GM18951 (cell line): ENCODE measurements around the gene EAF1.
"Not testable (repeated sequence)": the region's sequence is repeated elsewhere in the genome, so short reads cannot be mapped to it uniquely, and the experiment has no call there.

Source experiments
- POLR2A ChIP-seq: IDR thresholded peaks from 4 replicates; pipeline ENCODE4 v1.6.1; 2011; ENCODE audit warnings: mild to moderate bottlenecking; ENCODE audit not compliant: insufficient read length, insufficient read depth; ENCODE audit errors: extremely low read depth
- in situ Hi-C: fragments of 300-500 bp; cut with MboI; formaldehyde crosslinking; loops from one replicate; pipeline ENCODE4 v1.12.0; 2022; ENCODE audit warnings: low sequenced_read_pairs, mixed read lengths, inconsistent platforms; ENCODE audit not compliant: unreplicated experiment

Gene EAF1

GRCh38 chr3:15465876-15466585 is 38.6 kb downstream of the EAF1 start:
- TF ChIP-seq POLR2A, result no peak
- in situ Hi-C loops, result no loop called here

- TF ChIP-seq POLR2A, result no peak
- in situ Hi-C loops, result no loop called here
These were observed 40.1 kb downstream of the EAF1 start for GRCh38 chr3:15467227-15468181.

GRCh38 chr3:15470261-15470660 is 42.9 kb downstream of the EAF1 start:
- TF ChIP-seq POLR2A, result no peak
- in situ Hi-C loops, result no loop called here

GRCh38 chr3:15470849-15471248 is 43.5 kb downstream of the EAF1 start:
- TF ChIP-seq POLR2A, result no peak
- in situ Hi-C loops, result no loop called here

GRCh38 chr3:15471861-15472260 is 44.5 kb downstream of the EAF1 start:
- in situ Hi-C loops, result no loop called here
- no peak for TF ChIP-seq POLR2A

- in situ Hi-C loops, result no loop called here
- TF ChIP-seq POLR2A, result no peak
These were observed 47.8 kb downstream of the EAF1 start for GRCh38 chr3:15475161-15475560.

- in situ Hi-C loops, result no loop called here
- TF ChIP-seq POLR2A, result no peak
These were observed 49.0 kb downstream of the EAF1 start for GRCh38 chr3:15476378-15476777.

GRCh38 chr3:15477951-15478639 is 50.7 kb downstream of the EAF1 start:
- no peak for TF ChIP-seq POLR2A
- in situ Hi-C loops, result no loop called here

GRCh38 chr3:15478640-15478979 is 51.2 kb downstream of the EAF1 start:
- in situ Hi-C loops, result no loop called here
- no peak for TF ChIP-seq POLR2A

- in situ Hi-C loops, result no loop called here
- no peak for TF ChIP-seq POLR2A
These were observed 52.2 kb downstream of the EAF1 start for GRCh38 chr3:15479400-15480224.

GRCh38 chr3:15484551-15484950 is 57.2 kb downstream of the EAF1 start:
- in situ Hi-C loops, result not testable (repeated sequence)

GRCh38 chr3:15486020-15486419 is 58.6 kb downstream of the EAF1 start:
- TF ChIP-seq POLR2A, result no peak
- in situ Hi-C loops, result no loop called here

- TF ChIP-seq POLR2A, result no peak
- in situ Hi-C loops, result no loop called here
These were observed 59.6 kb downstream of the EAF1 start for GRCh38 chr3:15486979-15487378.
